Measurements from ENCODE around the gene GPR18.

- TF ChIP-seq, protein P1, sequence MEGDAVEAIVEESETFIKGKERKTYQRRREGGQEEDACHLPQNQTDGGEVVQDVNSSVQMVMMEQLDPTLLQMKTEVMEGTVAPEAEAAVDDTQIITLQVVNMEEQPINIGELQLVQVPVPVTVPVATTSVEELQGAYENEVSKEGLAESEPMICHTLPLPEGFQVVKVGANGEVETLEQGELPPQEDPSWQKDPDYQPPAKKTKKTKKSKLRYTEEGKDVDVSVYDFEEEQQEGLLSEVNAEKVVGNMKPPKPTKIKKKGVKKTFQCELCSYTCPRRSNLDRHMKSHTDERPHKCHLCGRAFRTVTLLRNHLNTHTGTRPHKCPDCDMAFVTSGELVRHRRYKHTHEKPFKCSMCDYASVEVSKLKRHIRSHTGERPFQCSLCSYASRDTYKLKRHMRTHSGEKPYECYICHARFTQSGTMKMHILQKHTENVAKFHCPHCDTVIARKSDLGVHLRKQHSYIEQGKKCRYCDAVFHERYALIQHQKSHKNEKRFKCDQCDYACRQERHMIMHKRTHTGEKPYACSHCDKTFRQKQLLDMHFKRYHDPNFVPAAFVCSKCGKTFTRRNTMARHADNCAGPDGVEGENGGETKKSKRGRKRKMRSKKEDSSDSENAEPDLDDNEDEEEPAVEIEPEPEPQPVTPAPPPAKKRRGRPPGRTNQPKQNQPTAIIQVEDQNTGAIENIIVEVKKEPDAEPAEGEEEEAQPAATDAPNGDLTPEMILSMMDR (conservative IDR thresholded peaks at IDR 0.05): no peak
- no peak for TF ChIP-seq EZH2 (IDR thresholded peaks at IDR 0.05; ENCODE audit: low read depth)
Observed at GRCh38 chr13:99217461-99218110, 40.6 kb downstream of the GPR18 start.

Data from PC-9 (cell line).